Inflammatory macrophage treated with lipopolysaccharide for 4 hours (primary cell): Measurements from ENCODE around the gene SATB1.
A peak's percentile ranks its signal among the peaks of the same experiment; 100 is the strongest.
"Not testable (repeated sequence)": the region's sequence is repeated elsewhere in the genome, so short reads cannot be mapped to it uniquely, and the experiment has no call there.

Experiments used
- DNase-seq: peaks from one replicate; pipeline ENCODE4 v3.0.0-alpha.2; 2020

SATB1 gene

DNA sequence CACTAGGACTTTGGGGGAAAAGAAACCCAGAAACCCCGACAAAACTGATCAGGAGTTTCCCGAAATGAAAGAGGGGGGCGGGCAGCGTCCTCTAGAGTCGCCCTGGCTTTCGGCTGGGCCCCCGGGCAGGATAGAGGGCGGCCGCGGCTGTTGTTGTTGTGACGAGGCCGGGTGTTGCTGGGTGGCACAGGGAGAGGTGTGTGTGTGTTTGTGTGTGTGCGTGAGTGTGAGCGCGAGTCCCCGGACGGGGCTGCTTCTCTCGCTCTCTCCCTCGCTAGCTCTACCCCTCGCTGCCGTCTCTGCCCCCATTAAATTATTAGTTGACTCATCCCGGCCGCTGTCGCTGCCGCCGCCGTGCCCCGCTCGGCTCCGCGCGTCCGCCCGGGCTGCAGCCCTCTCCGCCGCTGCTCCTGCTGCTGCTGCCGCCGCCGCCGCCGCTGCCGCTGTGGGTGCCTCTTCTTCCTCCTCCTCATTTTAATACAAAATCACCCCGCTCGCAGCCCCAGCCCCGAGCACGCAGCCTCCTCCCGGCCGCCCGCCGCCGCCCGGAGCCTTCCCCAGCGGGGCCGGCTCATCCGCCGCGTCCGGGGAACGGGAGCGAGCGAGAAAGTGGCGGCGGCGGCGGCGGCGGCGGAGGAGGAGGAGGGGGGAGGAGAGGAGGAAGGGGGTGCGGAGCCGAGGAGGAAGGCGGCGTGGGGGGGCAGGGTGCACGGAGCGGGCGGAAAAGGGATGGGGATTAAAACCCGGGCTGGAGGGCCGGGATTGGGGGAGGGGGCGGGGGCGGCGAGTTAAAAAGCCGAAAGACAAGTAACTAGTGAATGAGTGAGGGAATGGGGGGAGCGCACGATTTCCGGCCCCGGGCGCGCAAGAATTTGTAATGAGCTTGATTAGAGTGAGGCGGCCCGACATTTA is at the start of gene SATB1:
Gene SATB1 (minus strand): TSS at position 611 of the 912 bp plus-strand sequence. CDS start 4,372 bp downstream, outside the sequence.
- peak; percentile 49 for DNase-seq

DNA sequence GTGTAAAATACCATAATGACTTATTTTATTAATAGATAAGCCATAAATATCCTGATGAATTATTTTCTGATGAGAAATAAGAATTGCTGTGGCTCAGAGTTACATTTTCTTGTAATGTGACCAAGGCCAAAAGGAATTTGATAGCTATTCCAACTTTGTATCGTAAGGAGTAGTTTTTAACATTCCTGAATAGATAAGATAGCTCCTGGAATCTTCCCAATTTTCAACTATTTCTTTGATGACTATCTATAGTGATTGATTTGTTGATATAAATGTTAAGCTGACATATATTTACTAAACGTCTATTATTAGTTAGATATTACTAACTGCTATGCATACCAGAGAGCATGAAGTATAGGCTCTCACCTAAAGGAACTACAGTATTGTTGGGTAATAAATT is 49.1 kb upstream of the SATB1 start:
- DNase-seq, result no peak

DNA sequence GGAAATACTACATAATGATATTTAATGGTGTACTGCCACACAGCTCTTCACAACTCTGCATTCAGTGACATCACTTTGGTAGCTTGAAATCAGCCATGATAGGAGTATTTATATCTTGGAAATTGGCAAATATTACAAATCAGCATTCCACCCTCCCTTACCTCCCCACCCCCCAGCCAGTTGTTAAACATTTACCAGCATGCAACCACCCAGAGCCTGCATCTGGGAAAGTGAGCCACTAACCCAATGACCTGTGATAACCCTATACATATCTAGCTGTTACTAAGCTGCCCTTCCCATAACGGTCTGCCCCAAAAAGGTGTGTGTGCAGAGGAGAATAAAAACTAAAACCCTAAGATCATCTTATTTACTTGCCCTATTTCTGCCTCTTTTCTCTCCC is 44.6 kb upstream of the SATB1 start:
- DNase-seq, result no peak

DNA sequence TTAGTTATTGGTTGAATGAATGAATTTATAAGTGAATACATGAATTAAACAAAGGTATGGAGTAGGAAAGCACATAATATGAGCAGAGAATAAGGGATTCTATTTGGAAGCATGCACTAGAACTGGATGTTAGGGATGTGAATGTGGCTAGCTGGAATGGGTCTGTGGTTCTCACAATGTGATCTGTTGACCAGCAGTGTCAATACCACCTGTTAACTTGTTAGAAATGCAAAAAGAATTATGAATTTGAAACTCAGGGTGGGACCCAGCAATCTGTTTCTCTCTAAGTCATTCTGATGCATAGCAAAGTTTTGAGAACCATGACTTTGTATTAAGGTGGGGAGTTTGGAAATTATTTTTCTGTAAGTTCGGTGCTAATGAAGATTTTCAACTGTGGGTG is 41.0 kb upstream of the SATB1 start:
- DNase-seq, result no peak

DNA sequence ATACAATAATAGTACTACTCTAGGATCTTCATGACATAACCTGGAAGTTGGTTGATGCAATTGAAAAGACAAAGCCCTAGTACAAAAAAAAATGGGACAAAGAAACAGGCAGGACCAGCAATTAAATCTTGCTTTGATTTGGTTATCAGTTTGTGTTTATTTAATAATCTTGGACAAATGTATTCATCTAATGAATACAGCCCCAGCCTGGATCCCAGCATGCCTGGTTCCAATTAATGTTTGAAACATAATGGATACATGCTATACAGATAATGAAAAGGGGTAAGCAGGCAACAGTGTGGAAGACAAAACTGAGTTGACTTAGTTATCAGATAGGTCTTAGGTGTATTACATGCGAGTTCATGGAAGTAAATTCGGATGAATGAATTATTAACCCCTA is 29.6 kb upstream of the SATB1 start:
- no peak for DNase-seq

DNA sequence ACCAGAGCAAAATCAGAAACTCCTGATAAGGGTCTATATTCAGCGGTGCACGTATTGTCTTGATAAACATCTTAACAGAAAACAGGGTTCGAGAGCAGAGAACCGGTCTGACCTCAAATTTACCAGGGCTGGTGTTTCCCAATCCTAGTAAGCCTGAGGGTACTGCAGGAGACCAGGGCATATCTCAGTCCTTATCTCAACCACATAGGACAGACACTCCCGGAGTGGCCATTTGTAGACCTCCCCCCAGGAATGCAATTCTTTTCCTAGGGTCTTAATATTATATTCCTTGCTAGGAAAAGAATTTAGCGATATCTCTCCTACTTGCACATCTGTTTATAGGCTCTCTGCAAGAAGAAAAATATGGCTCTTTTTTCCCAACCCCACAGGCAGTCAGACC is 24.5 kb upstream of the SATB1 start:
- not testable (repeated sequence) for DNase-seq

DNA sequence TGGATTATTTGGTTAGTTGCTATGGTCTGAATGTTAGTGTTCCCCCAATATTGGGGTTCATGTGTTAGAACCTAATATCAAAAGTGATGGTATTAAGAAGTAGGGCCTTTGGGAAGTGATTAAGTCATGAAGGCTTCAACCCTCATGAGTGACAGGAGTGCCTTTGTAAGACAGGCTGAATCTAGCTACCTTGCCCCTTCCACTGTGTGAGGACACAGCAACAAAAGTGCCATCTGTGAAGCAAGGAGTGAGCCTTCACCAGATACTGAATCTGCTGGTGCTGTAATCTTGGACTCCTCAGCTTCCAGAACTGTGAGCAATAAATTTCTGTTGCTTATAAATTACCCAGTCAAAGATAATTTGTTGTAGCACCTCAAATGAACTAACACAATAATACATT is 22.6 kb upstream of the SATB1 start:
- no peak for DNase-seq

DNA sequence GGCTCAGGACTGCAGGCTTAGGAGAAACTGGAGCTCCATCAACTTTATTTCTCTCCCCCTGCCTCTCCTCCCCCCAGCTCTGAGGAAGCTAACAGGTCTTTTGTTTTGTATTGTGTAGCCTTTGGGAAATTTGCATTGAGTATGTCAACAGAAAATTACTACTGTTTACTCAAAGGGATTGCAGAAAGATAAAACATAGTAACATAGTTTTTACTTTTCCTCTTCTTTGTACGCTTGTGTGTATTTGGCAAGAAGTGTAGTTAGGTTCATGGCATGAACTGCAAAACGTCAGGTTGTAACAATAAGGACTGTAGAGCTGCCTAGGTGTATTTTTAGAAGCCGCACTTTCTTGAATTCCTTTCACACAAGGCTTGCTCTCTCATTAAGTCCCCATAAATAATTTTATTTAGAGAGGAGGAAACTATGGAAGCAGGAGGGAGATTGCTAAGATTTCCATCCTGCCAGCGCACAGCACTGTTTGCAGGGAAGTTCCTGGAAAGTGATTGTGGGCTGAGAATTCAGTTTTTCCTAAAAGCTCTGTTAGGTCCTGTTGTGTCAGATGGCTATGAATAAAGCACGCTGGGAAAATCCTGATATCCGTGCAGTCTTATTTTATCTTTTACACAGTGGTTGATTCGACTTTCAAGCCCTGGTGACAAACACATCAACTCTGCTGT is 21.1 kb upstream of the SATB1 start:
- DNase-seq, result no peak

DNA sequence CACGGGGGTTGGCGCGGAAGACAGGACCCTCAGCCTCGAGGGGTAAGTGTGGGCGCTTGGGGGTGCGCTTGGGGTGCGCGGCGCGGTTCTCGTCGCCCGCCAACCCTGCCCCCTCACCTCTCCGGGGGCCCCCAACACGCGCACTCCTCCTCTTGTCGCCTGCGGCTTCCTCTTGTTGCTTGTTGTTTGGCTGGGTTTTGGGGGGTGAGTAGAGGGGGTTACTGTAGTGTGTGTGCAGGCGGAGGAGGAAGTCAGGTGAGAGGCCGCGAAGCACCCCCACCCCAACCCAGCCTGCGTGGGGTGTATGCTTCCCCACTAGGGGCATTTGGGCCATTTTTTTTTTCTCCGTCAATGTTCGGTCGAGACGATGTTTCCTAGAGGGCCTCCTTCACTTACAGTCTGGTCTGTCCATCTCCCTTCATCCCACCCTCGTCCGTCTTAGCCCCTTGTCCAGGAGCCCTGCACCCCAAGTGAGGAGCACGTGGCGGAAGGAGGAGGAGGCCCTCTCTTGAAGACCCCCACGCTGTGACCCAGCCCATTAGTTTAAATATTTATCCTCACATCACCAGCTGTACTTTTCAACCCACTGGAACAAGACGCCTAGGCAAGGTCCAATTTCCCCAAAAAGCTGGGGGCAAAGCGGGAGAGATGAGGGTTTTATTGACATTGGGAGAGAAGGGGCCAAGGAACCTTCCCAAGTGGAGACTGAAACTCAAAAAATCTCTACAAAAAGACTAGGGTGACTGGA is 20.4 kb upstream of the SATB1 start:
- no peak for DNase-seq

DNA sequence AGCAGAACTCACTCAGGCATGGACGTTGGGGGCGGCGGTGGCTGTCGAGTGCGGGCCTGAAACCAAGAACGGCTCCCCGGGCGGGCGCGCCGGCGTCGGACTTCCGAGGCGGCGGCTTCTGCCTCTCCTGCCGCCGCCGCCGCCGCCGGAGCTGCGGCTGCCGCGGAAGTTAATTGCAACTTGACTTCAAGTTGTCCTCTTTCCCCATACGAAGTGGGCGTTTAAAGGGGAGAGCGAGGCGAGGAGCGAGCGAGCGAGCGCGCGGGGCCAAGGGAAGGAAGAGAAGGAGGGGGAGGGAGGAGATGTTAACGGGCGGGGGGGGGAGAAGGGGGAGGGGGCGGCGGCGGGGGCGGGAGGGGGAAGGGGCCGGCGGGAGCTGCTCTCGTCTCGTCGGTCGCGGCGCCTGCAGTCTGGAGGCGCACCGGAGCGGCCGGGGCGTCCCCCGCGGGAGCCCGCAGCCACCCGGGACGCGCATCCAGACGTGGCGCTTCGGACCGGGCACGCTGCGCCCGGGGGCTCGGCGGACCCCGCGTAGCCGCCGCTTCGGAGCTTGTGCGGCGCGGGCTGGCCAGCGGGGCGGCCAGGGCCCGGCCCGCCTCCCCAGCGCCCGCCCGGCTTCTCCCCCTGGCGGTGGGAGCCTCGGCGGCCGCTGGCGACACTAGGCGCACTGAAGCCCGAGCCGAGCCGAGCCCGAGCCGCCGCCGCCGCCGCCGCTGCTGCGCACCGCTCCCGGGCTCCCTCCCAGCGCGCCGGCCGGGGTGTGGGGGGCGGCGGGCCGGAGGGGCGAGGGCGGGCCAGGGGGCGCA is 19.7 kb upstream of the SATB1 start:
- peak; percentile 81 for DNase-seq

DNA sequence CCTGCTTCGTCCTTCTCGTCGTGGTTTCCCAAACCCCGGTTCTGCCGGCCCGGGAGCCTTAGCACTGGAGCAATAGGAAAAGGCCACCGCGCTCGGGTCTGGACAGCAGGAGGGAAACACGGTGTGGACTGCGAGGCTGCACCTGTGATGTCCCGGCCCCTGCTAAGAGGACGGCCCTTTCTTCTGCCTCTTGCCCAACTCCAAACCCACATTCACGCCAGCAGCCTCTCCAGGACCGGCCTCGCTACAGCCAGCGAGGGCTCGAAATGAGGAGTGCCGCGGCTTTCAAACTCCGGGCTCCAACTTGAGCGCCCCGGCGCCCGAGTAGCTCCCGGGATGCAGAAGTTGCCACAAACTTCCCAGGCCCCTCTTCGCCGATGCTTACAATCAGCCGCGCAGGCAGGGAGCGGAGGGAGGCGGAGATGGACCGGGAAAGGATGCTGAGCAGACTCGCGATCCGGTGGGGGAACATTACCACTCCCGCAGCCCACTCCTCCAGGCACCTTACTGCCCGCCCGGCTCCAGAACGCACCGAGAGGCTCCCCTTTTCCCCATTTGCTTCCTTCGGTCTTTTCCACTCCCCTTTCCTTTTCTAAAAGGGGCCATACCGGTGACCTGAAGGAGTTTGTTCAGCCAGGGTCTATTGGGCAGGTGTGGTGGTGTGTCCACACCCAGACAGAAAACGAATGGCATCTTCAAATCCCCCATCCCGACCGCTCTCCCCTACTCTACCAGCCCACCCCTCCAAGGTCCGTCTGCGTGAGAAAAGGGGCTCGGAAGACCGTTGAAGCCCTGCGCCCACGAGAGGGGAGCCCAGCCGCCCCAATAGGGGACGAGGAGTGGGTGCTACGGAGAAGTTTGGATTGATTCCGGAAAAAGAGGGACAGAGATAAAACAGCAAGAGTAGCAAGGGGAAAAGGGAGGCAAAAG is 18.8 kb upstream of the SATB1 start:
- no peak for DNase-seq

DNA sequence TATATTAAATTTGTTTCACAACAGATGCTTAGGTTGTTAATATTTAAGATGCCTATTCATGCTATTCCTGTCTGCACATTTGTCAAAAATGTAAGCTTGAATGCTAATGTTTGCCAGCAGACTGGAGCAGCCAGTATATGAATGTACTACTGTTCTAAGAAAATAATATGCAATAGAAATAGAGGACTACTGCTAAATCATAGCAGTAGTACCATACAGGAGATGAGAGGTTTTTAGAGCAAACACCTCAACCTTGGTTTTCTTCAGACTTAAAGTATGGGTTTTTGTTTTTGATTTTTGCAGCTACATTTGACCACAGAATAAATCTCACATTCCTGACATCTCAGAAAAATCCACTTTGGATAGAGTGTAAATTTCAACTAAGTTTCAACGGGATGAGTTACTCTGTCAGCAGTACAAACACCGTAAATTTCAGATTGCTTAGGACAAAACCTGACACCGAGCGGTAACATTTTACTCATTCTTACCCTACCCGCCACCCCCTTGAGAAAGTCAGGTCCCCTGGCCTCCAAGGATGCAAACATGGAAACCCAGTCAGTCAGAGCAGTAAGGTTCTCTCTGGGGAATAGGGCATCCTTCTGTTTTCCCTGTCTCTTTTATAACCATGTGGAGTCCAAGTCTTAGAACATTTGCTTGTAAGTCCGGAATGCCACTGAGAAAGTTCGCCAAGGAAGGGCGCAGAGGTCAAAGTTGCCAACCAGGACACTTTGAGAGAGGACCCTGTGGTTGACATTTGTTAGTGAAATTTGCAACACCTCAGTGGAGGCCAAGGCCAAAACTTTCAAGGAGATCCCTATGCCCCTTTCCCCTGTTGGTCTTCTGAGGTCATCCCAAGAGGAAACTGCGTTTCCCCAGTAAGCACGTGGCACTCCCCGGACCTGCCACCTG is 17.9 kb upstream of the SATB1 start:
- no peak for DNase-seq

DNA sequence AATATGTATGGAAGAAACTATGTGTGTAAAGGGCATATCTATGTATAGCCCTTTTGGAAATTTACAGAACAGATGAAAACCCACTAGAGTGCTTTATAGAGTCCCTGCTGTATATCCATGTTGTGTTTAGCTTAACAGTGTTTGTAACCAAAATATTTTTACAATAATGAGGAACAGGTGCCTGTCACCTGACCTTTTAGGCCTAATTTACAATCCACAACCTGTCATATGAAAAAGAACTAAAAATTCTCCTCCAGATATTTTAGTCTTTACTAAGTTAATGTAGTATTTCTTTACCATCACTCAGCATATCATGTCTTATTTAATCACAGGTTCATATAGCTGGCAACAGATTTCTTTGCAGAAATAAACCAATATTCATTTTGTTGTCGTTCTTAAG is 16.4 kb upstream of the SATB1 start:
- no peak for DNase-seq

DNA sequence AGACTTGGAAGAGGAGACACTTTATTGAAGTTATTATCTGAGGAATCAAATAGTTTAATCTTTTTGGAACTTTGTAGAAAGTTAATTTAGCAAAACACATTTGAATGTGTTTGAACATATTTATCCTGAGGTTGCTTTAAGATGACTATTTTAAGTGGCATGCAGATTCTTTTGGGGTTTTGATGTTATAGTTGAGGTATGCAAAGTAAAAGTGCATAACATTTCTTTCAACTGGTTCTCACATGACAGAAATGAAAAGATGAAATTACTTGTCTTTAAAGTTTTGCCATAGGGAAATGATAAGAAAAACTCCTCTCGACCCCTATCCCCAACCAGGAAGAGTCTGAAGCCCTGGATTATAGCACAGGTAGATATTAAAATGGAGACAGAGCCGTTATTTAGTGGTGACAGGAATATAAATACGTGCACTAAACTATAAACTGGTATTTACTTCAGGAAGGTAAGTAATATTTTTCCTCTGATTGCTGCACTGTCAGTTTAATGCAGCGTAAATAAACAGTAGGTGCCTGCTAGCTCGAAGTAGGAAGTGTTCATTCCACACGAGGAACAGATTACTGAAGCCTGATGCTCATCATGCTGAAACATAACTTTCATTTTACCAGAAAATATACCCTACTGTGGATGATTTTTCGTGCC is 15.1 kb upstream of the SATB1 start:
- DNase-seq, result no peak

DNA sequence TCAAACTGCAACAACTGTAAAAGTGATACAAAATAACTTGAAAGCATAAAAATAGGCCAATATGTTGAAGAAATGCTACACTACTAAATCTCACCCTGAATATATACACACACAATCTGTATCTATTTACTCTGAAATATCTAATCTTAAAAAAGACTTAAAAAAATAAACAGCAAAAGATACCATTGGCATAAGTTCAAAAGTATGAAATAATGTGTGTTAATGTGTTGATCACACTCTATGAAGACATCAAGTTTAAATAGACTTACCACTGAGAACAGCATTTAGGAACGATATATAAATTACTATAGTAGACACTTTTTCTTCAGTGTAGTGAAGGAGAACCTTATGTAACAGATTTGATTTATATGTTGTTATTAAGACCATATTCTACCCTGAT is 14.1 kb upstream of the SATB1 start:
- DNase-seq, result no peak

DNA sequence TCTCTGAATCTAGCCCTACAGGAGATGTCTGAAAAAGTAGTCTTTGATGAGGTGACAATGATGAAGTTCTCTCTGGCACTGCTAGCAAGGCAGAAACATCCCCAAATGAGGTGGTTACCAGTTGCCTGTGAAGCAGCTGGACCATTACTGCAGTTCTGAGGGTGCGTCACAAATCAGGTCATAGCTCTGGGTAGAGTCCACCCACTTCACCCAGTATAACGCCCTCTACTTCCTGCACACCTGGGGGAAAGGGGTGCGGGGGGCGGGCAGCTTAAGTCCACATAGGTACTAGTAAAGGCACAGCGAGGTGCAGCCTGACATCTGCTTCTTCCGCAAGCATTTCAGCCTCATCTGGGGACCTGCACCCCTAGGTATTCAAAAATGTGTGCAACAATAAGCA is 13.4 kb upstream of the SATB1 start:
- no peak for DNase-seq

DNA sequence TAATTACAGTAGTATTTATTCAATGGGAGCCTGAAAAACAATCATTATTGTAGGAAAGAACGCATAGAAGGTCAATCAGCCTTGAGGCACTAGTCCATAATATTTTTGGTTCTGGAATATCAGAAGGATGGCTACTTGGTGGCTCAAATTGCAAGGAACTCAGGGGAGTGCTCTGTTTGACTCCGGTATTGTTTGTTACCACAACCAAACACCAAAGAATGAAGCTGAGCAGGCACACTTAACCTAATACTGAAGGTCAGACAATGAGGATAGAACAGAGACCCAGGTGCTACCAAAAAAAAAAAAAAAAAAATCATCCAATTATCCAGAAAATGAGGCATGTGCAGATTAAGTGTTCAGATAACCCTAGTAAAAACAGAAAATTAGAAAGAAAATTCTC is 11.1 kb upstream of the SATB1 start:
- DNase-seq, result no peak

DNA sequence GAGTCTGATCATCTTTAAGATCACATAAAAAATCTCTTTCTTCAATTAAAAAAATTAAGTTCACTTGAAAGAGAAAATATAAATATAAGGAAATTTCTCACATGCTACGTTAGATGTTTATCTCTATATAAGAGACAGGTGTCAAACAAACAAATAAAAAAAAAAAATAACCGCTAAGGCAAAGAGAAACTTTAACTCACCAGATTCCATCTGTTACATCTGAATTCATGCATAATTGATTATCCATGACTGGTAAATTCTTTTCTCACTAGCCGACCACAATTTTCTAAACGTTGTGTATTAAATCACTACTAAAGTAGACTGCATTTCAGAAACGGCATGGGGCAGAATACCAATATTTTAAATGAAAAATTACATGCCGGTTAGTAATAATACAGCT is 9.6 kb upstream of the SATB1 start:
- DNase-seq, result no peak

DNA sequence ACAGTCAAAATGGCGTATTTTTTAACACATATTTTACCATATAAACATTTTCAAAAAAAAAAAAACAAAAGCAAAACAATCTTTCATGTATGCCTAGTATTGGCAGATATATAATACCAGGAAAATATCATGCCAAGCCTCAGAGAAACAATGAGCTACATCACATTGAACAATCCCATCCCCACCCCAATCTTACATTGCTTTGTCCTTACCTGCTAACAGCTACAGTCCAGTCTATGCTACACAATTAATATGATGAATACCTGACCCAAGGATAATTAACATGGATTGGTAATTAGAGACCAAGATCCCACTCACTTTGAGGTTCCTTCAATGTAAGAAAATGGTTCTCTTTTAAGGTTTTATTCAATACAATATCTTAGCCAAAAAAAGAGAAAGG is 7.6 kb upstream of the SATB1 start:
- no peak for DNase-seq

DNA sequence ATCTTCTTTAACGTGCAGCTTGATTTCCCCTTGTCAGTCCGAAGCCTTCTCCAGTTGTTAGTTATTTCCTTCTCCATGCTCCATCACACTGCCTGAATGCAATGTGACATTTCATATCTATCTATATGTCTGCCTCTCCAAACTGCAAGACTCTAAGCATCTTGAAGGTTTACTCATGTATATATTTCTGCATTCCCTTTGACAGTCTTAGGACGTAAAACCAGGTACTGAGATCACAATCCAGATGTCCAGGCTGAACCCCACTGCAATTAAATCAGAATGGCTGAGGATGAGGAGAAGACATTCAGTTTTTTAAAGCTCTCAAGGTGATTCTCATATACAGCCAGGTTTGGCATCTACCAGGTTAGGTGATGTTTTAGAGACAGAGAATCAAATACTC is 6.1 kb upstream of the SATB1 start:
- DNase-seq, result no peak
